Hematopoietic multipotent progenitor cell treated with erythropoietin and hydrocortisone succinate and interleukin-3 and kit ligand, for 8 days (in vitro differentiated cells): ENCODE measurements around the gene CLHC1.
"Not testable (repeated sequence)": the region's sequence is repeated elsewhere in the genome, so short reads cannot be mapped to it uniquely, and the experiment has no call there.

ENCODE experiments used
- DNase-seq: peaks from one replicate; pipeline ENCODE4 v3.0.0-alpha.2; 2015

The CLHC1 gene

GRCh38 chr2:55152475-55153412 is 79.3 kb downstream of the CLHC1 start:
- DNase-seq, result no peak

- DNase-seq, result no peak
Measured at GRCh38 chr2:55151733-55152433, 80.2 kb downstream of the CLHC1 start.

- DNase-seq, result no peak
Measured at GRCh38 chr2:55150834-55151233, 81.3 kb downstream of the CLHC1 start.

- no peak for DNase-seq
Measured at GRCh38 chr2:55148269-55148668, 83.8 kb downstream of the CLHC1 start.

- DNase-seq, result no peak
Measured at GRCh38 chr2:55147531-55147930, 84.6 kb downstream of the CLHC1 start.

GRCh38 chr2:55147041-55147440 is 85.1 kb downstream of the CLHC1 start:
- no peak for DNase-seq

- no peak for DNase-seq
Measured at GRCh38 chr2:55146263-55146662, 85.8 kb downstream of the CLHC1 start.

- no peak for DNase-seq
Measured at GRCh38 chr2:55144922-55145820, 86.9 kb downstream of the CLHC1 start.

- DNase-seq, result not testable (repeated sequence)
Measured at GRCh38 chr2:55143706-55144105, 88.4 kb downstream of the CLHC1 start.

GRCh38 chr2:55142518-55142917 is 89.6 kb downstream of the CLHC1 start:
- DNase-seq, result no peak

GRCh38 chr2:55141572-55142413 is 90.3 kb downstream of the CLHC1 start:
- DNase-seq, result no peak

- DNase-seq, result peak; percentile 97
Measured at GRCh38 chr2:55140316-55141219, 91.5 kb downstream of the CLHC1 start.

- DNase-seq, result no peak
Measured at GRCh38 chr2:55139305-55139704, 92.8 kb downstream of the CLHC1 start.

GRCh38 chr2:55138882-55139229 is 93.2 kb downstream of the CLHC1 start:
- DNase-seq, result no peak

GRCh38 chr2:55138014-55138881 is 93.8 kb downstream of the CLHC1 start:
- DNase-seq, result peak; percentile 60

- DNase-seq, result no peak
Measured at GRCh38 chr2:55137024-55137958, 94.8 kb downstream of the CLHC1 start.

GRCh38 chr2:55136138-55136541 is 96.0 kb downstream of the CLHC1 start:
- DNase-seq, result no peak

GRCh38 chr2:55135491-55135890 is 96.6 kb downstream of the CLHC1 start:
- no peak for DNase-seq

- DNase-seq, result no peak
Measured at GRCh38 chr2:55134316-55134706, 97.8 kb downstream of the CLHC1 start.
